Neural cell (in vitro differentiated cells): ENCODE data around the gene DROSHA. TPM values are rescaled to one million over a fixed set of nuclear protein-coding genes. Genes with fewer than 3 reads are reported as not detected.

ENCODE experiments used
- H2AFZ ChIP-seq: fragments of 200-600, 300-800 bp; sonication (generic), shearing (Covaris generic); 2 replicates; pipeline ENCODE4 v1.6.0; 2014; ENCODE audit warnings: low read depth, mild to moderate bottlenecking, antibody characterized with exemption, low read length, moderate library complexity
- H3F3A ChIP-seq: fragments of 200-600 bp; shearing (Covaris generic); 2 replicates; pipeline ENCODE4 v1.6.1; 2016; ENCODE audit warnings: mild to moderate bottlenecking, moderate library complexity, mixed read lengths, antibody characterized with exemption, low read length; ENCODE audit not compliant: insufficient read depth, poor library complexity, severe bottlenecking
- H3K27ac ChIP-seq: fragments of 200-600, 300-800 bp; sonication (generic), shearing (Covaris generic); 2 replicates; pipeline ENCODE4 v1.5.1; 2014; ENCODE audit warnings: mild to moderate bottlenecking, low read length, moderate library complexity
- H3K27me3 ChIP-seq: fragments of 300-800, 200-600 bp; sonication (generic), shearing (Covaris generic); 2 replicates; pipeline ENCODE4 v1.6.0; 2014; ENCODE audit warnings: mild to moderate bottlenecking, low read depth, low read length, moderate library complexity; ENCODE audit not compliant: insufficient read depth
- H3K36me3 ChIP-seq: fragments of 300-800, 200-600 bp; sonication (generic), shearing (Covaris generic); 2 replicates; pipeline ENCODE4 v1.5.1; 2014; ENCODE audit warnings: mild to moderate bottlenecking, antibody characterized with exemption, low read length, moderate library complexity; ENCODE audit not compliant: insufficient read depth
- H3K4me2 ChIP-seq: fragments of 300-800, 200-600 bp; sonication (generic), shearing (Covaris generic); 2 replicates; pipeline ENCODE4 v1.6.0; 2014; ENCODE audit warnings: mild to moderate bottlenecking, low read length
- H3K4me3 ChIP-seq: fragments of 300-800, 200-600 bp; sonication (generic), shearing (Covaris generic); 2 replicates; pipeline ENCODE4 v1.5.1; 2014; ENCODE audit warnings: mild to moderate bottlenecking, low read length, moderate library complexity
- H3K79me2 ChIP-seq: fragments of 200-600 bp; shearing (Covaris generic); replicated peaks from 2 replicates; pipeline ENCODE4 v1.6.0; 2014; ENCODE audit warnings: mild to moderate bottlenecking, low read length, moderate library complexity; ENCODE audit not compliant: insufficient read depth
- H3K9ac ChIP-seq: fragments of 300-800, 200-600 bp; sonication (generic), shearing (Covaris generic); 2 replicates; pipeline ENCODE4 v1.6.1; 2016; ENCODE audit warnings: mild to moderate bottlenecking, low read length, mixed read lengths
- H3K9me2 ChIP-seq: fragments of 200-600 bp; shearing (Covaris generic); 2 replicates; pipeline ENCODE4 v1.6.1; 2016; ENCODE audit warnings: mild to moderate bottlenecking, low read length, mixed read lengths; ENCODE audit not compliant: insufficient read depth
- H3K9me3 ChIP-seq: fragments of 200-600, 300-800 bp; sonication (generic), shearing (Covaris generic); 2 replicates; pipeline ENCODE4 v1.6.1; 2016; ENCODE audit warnings: mild to moderate bottlenecking, mixed run types, low read length, moderate library complexity, mixed read lengths
- H4K20me1 ChIP-seq: fragments of 200-600 bp; shearing (Covaris generic); 2 replicates; pipeline ENCODE4 v1.6.1; 2016; ENCODE audit warnings: mild to moderate bottlenecking, mixed run types; ENCODE audit not compliant: insufficient read depth
- EP300 ChIP-seq: fragments of 450-650 bp; conservative IDR thresholded peaks from 2 replicates; pipeline ENCODE4 v1.6.1; 2014; ENCODE audit warnings: antibody characterized with exemption, mild to moderate bottlenecking, moderate library complexity; ENCODE audit not compliant: poor library complexity, severe bottlenecking
- EZH2 ChIP-seq: fragments of 200-600, 300-800 bp; shearing (Covaris generic), sonication (generic); IDR thresholded peaks from 2 replicates; pipeline ENCODE4 v1.6.1; 2014; ENCODE audit warnings: antibody characterized with exemption, low read length, borderline replicate concordance, mild to moderate bottlenecking; ENCODE audit not compliant: insufficient read depth, poor library complexity, severe bottlenecking
- MXI1 ChIP-seq: fragments of 450-650 bp; conservative IDR thresholded peaks from 2 replicates; pipeline ENCODE4 v1.6.1; 2014; ENCODE audit warnings: antibody characterized with exemption, mild to moderate bottlenecking; ENCODE audit not compliant: poor library complexity, severe bottlenecking
- POLR2AphosphoS5 ChIP-seq: IDR thresholded peaks from 2 replicates; pipeline ENCODE4 v1.6.1; 2012
- RAD21 ChIP-seq: fragments of 450-650 bp; conservative IDR thresholded peaks from 2 replicates; pipeline ENCODE4 v1.6.1; 2014; ENCODE audit warnings: antibody characterized with exemption, mild to moderate bottlenecking, moderate library complexity
- SMC3 ChIP-seq: fragments of 450-650 bp; conservative IDR thresholded peaks from 2 replicates; pipeline ENCODE4 v1.6.1; 2014; ENCODE audit warnings: antibody characterized with exemption, mild to moderate bottlenecking, moderate library complexity; ENCODE audit not compliant: poor library complexity
- TAF1 ChIP-seq: IDR thresholded peaks from 2 replicates; pipeline ENCODE4 v1.6.1; 2012; ENCODE audit warnings: low read depth
- polyA plus RNA-seq: library from polyadenylated mRNA; depleted of rRNA; stranded (reverse); fragments of >200 nt; gene quantifications from 2 replicates; pipeline ENCODE4 v1.2.3, GENCODE V29; 2014
- TF ChIP-seq, protein P1 (sequence below): fragments of 450-650 bp; IDR thresholded peaks from 2 replicates; pipeline ENCODE4 v1.5.1; 2014; ENCODE audit warnings: antibody characterized with exemption, mild to moderate bottlenecking, moderate library complexity; ENCODE audit not compliant: poor library complexity, severe bottlenecking
- TF ChIP-seq, protein P2 (sequence below): IDR thresholded peaks from 2 replicates; pipeline ENCODE4 v1.6.1; 2012; ENCODE audit warnings: borderline replicate concordance

The DROSHA gene
- polyA plus RNA-seq, 1 donor from 2014 or later, result 88.5 TPM

DNA sequence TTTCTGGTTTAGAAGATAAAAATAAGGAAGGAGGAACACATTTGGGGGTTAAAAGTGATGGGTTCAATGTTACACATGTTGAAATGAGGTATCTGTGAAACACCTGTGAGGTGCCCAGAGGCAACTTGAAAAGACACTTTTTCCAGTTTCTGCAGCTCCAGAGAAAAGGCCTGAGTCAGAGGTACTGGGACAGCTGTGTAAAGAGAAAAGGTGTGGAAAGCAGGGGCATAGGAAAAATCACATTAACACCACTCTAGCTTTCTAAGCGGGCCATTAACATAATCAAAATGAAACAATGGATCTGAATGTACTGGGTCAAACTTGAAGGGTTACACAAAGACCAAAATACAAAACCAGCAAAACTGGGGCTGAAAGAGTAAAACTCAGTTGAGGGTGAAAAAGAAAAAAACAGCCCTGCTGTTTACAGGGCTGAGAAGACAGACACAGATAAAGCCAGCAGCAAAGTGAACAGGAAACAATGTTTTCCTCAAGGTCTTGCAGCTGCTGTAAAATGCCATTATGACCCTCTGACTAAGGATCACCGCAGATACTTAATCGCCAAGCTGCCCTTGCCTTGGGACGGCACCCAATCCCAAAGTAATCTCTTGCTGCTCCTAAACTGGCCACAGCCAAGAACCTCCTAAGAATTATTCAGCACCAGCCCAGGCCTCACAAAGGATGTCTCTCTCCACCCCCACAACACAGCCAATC lies 104.7 kb downstream of the DROSHA start:
- no peaks in the 10 kb centered on the region for H4K20me1 ChIP-seq
- TF ChIP-seq MXI1, result no peak
- TF ChIP-seq EP300, result no peak
- TF ChIP-seq POLR2AphosphoS5, result no peak
- no peak for TF ChIP-seq RAD21
- no peak for TF ChIP-seq TAF1
- no peak for TF ChIP-seq SMC3
- TF ChIP-seq, protein P1, sequence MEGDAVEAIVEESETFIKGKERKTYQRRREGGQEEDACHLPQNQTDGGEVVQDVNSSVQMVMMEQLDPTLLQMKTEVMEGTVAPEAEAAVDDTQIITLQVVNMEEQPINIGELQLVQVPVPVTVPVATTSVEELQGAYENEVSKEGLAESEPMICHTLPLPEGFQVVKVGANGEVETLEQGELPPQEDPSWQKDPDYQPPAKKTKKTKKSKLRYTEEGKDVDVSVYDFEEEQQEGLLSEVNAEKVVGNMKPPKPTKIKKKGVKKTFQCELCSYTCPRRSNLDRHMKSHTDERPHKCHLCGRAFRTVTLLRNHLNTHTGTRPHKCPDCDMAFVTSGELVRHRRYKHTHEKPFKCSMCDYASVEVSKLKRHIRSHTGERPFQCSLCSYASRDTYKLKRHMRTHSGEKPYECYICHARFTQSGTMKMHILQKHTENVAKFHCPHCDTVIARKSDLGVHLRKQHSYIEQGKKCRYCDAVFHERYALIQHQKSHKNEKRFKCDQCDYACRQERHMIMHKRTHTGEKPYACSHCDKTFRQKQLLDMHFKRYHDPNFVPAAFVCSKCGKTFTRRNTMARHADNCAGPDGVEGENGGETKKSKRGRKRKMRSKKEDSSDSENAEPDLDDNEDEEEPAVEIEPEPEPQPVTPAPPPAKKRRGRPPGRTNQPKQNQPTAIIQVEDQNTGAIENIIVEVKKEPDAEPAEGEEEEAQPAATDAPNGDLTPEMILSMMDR, result no peak
- TF ChIP-seq EZH2, result no peak
- TF ChIP-seq, protein P2, sequence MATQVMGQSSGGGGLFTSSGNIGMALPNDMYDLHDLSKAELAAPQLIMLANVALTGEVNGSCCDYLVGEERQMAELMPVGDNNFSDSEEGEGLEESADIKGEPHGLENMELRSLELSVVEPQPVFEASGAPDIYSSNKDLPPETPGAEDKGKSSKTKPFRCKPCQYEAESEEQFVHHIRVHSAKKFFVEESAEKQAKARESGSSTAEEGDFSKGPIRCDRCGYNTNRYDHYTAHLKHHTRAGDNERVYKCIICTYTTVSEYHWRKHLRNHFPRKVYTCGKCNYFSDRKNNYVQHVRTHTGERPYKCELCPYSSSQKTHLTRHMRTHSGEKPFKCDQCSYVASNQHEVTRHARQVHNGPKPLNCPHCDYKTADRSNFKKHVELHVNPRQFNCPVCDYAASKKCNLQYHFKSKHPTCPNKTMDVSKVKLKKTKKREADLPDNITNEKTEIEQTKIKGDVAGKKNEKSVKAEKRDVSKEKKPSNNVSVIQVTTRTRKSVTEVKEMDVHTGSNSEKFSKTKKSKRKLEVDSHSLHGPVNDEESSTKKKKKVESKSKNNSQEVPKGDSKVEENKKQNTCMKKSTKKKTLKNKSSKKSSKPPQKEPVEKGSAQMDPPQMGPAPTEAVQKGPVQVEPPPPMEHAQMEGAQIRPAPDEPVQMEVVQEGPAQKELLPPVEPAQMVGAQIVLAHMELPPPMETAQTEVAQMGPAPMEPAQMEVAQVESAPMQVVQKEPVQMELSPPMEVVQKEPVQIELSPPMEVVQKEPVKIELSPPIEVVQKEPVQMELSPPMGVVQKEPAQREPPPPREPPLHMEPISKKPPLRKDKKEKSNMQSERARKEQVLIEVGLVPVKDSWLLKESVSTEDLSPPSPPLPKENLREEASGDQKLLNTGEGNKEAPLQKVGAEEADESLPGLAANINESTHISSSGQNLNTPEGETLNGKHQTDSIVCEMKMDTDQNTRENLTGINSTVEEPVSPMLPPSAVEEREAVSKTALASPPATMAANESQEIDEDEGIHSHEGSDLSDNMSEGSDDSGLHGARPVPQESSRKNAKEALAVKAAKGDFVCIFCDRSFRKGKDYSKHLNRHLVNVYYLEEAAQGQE, result no peak
- no peaks in the 10 kb centered on the region for H3K27me3 ChIP-seq
- no peak overlapping the region for H2AFZ ChIP-seq
- H3K79me2 ChIP-seq, result no peaks in the 10 kb centered on the region
- H3F3A ChIP-seq, result no peaks in the 10 kb centered on the region
- H3K4me3 ChIP-seq, result no peak overlapping the region
- H3K27ac ChIP-seq, result no peak overlapping the region
- peaks cover 7% of the 10 kb centered on the region for H3K36me3 ChIP-seq
- H3K9me2 ChIP-seq, result no peaks in the 10 kb centered on the region
- H3K9ac ChIP-seq, result no peak overlapping the region
- no peaks in the 10 kb centered on the region for H3K9me3 ChIP-seq
- H3K4me2 ChIP-seq, result no peak overlapping the region

DNA sequence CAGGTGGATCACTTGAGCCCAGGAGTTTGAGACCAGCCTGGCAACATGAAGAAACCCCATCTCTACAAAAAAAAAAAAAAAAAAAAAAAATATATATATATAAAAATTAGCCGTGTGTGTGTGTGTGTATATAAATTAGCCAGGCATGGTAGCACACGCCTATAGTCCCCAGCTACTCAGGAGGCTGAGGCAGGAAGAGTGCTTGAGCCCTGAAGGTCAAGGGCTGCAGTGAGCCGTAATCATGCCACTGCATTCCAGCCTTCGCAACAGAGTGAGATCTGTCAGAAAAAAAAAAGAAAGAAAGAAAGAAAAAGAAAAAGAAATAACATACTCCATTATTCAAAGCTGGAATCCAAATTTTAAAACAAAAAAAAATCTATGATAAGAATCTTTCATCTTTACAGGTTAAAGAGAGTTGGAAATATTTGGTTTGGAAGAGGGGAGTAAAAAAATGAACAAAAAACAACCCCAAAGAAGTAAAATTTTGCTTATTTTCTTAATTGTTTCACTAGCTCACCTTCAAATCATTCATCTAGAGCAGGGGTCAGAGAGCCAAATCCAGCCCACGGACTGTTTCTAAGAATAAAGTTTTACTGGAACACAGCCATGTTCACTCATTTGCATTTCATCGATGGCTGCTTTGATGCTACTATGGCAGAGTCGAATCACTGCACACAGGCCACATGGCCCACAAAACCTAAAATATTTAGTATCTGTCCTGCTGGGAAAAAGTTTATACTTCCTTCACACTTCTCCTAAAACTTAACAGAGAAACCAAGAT lies 109.9 kb downstream of the DROSHA start:
- Histone ChIP-seq H3F3A (no peaks in the 10 kb centered on the region), H3K4me3 (no peak overlapping the region), H3K9me2 (no peaks in the 10 kb centered on the region), H3K4me2 (no peak overlapping the region), H3K79me2 (no peaks in the 10 kb centered on the region), H2AFZ (no peak overlapping the region), H3K27ac (no peak overlapping the region), H3K36me3 (peaks cover 13% of the 10 kb centered on the region), H3K9me3 (no peaks in the 10 kb centered on the region), H4K20me1 (no peaks in the 10 kb centered on the region), H3K9ac (no peak overlapping the region), H3K27me3 (no peaks in the 10 kb centered on the region)
- TF ChIP-seq SMC3 (no peak), RAD21 (no peak), EZH2 (no peak), MXI1 (no peak), EP300 (no peak), POLR2AphosphoS5 (no peak), TAF1 (no peak)
- TF ChIP-seq, protein P1, result no peak
- TF ChIP-seq, protein P2, result no peak
